Activated T-cell treated with anti-CD3 and anti-CD28 coated beads, Interleukin-2, amount 50 U/mL, for 72 hours (primary cell): ENCODE data around the gene ANGPTL2. TPM values are rescaled to one million over a fixed set of nuclear protein-coding genes. Genes with fewer than 3 reads are reported as not detected.
A peak's percentile ranks its signal among the peaks of the same experiment; 100 is the strongest.

Source experiments
- ATAC-seq, 2 donors: fragments of 150-1000 bp; cut with Tn5 transposase; replicated peaks in 1 of 2; 2 replicates each; pipeline ENCODE4 v1.10.0; 2021; ENCODE audit warnings: moderate library complexity in 2 of 2, mild to moderate bottlenecking in 1 of 2
- DNase-seq, 2 donors: peaks; one replicate each; pipeline ENCODE4 v3.0.0; 2021 to 2022; ENCODE audit warnings: mixed read lengths in 1 of 2
- H3K27ac Mint-ChIP-seq: one replicate; pipeline ENCODE4 v1.8.0; 2022; ENCODE audit warnings: mild to moderate bottlenecking, moderate library complexity, mixed read lengths
- H3K27me3 Mint-ChIP-seq: one replicate; pipeline ENCODE4 v1.8.0; 2022; ENCODE audit warnings: low read depth, mixed read lengths
- H3K36me3 Mint-ChIP-seq, 2 donors: one replicate each; pipeline ENCODE4 v1.8.0; 2022; ENCODE audit warnings: mixed read lengths in 2 of 2, mild to moderate bottlenecking in 1 of 2; ENCODE audit not compliant: insufficient read depth in 2 of 2
- H3K4me1 Mint-ChIP-seq: one replicate; pipeline ENCODE4 v1.8.0; 2022; ENCODE audit warnings: low read depth, mixed read lengths
- H3K4me3 Mint-ChIP-seq, 2 donors: one replicate each; pipeline ENCODE4 v1.8.0; 2022; ENCODE audit warnings: mild to moderate bottlenecking in 2 of 2, mixed read lengths in 2 of 2, moderate library complexity in 2 of 2
- H3K9me3 Mint-ChIP-seq, 2 donors: one replicate each; pipeline ENCODE4 v1.8.0; 2022; ENCODE audit warnings: mixed read lengths in 2 of 2
- total RNA-seq, 2 donors: library from RNA; stranded (reverse); gene quantifications; one replicate each; pipeline ENCODE4 v1.2.3, GENCODE V29; 2022

The ANGPTL2 gene
- total RNA-seq, 2 donors from 2014 or later = not detected

DNA sequence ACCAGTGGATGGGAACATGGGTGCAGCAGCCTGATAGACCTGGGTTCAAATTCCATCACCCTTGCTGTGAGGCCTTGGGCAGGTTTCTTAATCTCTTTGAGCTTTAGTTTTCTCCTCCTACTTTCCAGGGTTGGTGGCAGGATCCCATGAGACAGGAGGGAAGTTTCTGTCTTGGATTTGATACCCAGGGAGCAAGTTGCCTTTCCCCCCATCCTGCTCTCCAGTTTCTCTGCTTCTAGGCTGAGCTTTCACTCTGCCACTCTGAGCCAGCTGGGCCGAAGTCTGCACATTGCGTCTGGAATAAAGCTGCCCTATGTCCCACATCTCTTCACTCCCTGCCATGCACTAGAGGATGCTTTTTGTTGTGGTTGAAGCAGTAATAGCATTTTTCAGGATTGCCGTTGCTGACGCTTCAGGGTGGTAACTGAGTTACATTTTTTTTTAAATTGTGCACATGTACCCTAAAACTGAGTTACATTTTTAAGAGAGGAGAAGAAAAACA is 40.5 kb upstream of the ANGPTL2 start:
- DNase-seq = no peak
- H3K27ac Mint-ChIP-seq = no peak overlapping the region

DNA sequence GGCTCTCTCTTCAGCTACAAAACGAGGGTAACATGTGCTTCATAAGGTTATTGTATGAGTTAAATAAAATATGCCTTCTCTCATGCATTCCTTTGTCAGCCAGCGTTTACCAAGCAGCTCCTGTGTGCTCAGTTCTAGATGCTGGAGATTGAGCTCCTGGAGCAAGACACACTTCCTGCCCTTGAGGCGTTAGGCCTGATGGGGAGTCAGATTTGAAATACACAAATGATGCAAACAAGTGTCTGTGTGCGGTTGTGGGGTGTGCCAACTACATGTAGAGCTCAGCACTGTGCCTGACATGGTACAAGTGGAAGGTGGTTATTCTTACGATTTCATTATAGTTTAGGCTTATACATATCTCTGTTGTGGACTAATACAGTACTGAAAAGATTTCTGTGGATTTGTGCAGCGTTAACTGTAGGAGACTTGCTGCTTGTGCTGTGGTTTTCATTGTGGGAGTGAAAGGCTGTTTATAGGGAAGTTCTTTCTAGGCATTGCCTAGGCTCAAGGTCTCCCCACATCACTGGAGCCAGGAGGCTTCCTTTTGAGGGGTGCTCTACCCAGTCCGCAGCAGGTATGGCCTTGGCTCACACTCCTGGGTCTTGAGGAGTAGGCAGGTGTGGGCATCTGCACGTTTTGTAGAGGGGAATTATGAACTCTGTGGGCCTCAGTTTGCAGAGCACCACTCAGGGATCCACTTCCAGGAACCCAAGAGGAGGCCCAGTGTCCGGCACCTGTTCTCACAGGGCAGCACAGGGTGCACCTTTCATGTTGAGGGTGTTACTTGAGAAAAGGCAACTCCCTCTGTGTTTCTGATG is 39.8 kb upstream of the ANGPTL2 start:
- peaks cover 11% of the 10 kb centered on the region for H3K4me1 Mint-ChIP-seq
- ATAC-seq (peak; percentile 74 to 94), DNase-seq (peak; percentile 11 to 26)
- no peaks in the 10 kb centered on the region for H3K9me3 Mint-ChIP-seq
- H3K27ac Mint-ChIP-seq = no peak overlapping the region
- no peaks in the 10 kb centered on the region for H3K36me3 Mint-ChIP-seq
- no peak overlapping the region for H3K4me3 Mint-ChIP-seq
- no peaks in the 10 kb centered on the region for H3K27me3 Mint-ChIP-seq

More for the DNA sequence above, 40.5 kb upstream of the ANGPTL2 start:
- Mint-ChIP-seq H3K4me1 (peaks cover 11% of the 10 kb centered on the region), H3K9me3 (no peaks in the 10 kb centered on the region), H3K27me3 (no peaks in the 10 kb centered on the region), H3K4me3 (no peak overlapping the region), H3K36me3 (no peaks in the 10 kb centered on the region)
- no peak for ATAC-seq

DNA sequence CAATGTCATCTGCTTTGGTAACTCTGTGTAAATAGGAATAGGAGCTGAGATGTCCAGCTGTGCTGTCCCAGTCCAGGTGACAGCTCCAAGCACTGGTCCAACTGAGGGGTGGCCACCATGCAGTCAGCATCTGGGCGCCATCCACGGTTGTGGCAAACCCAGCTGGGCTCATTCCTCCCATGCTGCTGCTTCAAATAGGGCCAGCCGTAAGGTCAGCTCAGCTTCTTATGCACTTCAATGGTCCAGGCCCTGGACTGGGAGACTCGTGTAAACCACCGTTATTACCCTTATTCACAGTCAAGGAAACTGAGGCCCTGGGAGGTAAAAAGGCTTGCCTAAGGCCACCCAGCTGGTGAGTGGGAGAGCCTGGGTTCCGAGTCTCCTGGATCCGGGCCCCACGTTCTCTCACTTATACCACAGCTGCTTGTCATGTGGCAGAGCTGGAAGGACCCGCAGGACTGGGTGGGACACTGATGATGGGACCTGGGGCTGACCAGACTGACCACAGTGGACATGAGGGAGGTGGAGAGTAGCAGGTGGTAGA is 38.7 kb upstream of the ANGPTL2 start:
- ATAC-seq = no peak
- no peak overlapping the region for H3K4me3 Mint-ChIP-seq
- H3K9me3 Mint-ChIP-seq = no peaks in the 10 kb centered on the region
- no peak for DNase-seq
- H3K4me1 Mint-ChIP-seq = peaks cover 11% of the 10 kb centered on the region
- H3K36me3 Mint-ChIP-seq = no peaks in the 10 kb centered on the region
- H3K27ac Mint-ChIP-seq = no peak overlapping the region
- H3K27me3 Mint-ChIP-seq = no peaks in the 10 kb centered on the region

DNA sequence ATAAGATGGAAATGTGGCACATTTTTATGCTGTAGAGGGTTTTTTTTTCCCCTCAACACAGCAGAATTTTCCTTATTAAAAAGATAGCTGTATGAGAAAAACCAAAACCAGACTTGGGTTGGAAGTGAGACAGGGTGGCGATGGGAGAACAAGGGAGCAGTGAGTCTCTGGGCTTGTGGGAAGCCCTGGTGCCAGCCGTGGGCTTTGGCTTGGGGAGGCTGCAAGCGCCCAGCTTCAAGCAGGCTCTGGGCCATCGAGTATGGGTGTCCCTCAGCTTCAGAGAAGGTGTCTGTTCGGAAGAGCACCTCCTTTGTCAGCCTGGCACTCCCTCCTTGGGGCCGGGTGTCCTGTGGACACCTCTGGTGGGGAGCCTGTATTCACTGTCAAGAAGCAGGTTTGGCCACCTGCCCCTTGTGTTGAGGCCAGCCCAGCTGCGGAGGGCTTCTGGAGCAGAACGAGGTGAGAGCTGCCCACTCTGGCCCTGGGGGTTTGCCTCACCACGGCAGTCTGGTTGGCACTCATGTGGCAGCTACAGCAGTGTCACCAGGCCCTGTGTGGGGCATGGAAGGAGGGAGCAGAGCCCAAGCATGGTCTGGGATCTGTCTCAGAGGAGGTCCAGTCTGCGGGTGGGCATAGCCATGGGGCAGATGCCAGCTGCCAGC is 37.6 kb upstream of the ANGPTL2 start:
- Mint-ChIP-seq H3K36me3 (no peaks in the 10 kb centered on the region), H3K4me3 (no peak overlapping the region), H3K4me1 (peaks cover 15% of the 10 kb centered on the region), H3K27me3 (peaks cover 4% of the 10 kb centered on the region), H3K9me3 (no peaks in the 10 kb centered on the region), H3K27ac (no peak overlapping the region)
- ATAC-seq (no peak), DNase-seq (no peak)

DNA sequence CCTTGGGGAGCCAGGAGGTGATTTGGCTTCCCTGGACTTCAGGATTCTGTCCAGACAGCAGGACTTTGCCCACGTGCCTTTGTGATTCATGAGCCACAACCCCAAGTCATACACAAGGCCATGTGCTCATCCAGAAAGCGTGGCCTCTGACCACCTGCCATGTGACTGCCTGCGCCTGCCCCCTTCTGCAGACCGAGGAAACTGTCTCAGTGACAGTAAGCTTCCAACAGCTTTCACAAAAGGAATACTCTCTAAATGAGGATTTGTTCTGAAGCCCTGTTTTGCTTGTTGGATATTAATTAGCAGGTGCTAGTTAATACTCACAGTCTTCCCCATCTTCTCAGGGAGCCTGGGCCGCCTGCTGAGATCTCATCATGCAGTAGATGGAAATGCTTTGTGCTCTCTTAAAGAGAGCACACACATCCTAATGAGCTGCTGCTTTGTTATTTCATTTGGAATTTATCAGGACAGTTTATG is 36.9 kb upstream of the ANGPTL2 start:
- Mint-ChIP-seq H3K4me3 (no peak overlapping the region), H3K4me1 (peaks cover 22% of the 10 kb centered on the region), H3K36me3 (no peaks in the 10 kb centered on the region), H3K27me3 (peaks cover 7% of the 10 kb centered on the region), H3K9me3 (no peaks in the 10 kb centered on the region), H3K27ac (no peak overlapping the region)
- ATAC-seq = no peak
- DNase-seq = no peak

DNA sequence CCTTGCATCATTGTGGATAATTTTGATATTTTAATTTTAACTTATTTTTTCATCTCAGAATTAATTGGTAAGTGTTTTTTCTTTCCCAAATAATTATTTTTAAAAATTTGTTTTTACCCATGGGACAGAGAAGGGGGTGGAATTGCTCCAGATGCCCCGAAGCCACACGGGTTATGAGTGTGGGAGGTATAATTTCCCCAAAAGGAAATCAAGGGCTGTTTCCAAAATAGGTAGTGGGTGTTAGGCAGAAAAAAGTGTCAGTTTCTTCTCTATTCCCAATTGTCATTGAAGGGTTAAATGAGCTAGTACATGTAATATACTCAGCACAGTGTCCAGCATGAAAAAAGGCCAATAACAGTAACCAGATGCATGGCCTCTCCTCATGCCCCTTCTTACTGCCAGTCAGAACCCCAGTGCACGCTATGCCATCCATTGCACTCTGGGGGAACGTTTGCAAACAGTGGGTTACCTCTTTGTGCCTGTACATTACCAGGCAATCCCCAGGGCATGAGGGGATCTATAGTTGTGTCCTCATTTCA is 36.4 kb upstream of the ANGPTL2 start:
- no peak for ATAC-seq
- H3K27me3 Mint-ChIP-seq = peaks cover 7% of the 10 kb centered on the region
- no peaks in the 10 kb centered on the region for H3K36me3 Mint-ChIP-seq
- H3K9me3 Mint-ChIP-seq = no peaks in the 10 kb centered on the region
- H3K4me3 Mint-ChIP-seq = no peak overlapping the region
- DNase-seq = no peak
- H3K27ac Mint-ChIP-seq = no peak overlapping the region
- H3K4me1 Mint-ChIP-seq = peaks cover 24% of the 10 kb centered on the region

DNA sequence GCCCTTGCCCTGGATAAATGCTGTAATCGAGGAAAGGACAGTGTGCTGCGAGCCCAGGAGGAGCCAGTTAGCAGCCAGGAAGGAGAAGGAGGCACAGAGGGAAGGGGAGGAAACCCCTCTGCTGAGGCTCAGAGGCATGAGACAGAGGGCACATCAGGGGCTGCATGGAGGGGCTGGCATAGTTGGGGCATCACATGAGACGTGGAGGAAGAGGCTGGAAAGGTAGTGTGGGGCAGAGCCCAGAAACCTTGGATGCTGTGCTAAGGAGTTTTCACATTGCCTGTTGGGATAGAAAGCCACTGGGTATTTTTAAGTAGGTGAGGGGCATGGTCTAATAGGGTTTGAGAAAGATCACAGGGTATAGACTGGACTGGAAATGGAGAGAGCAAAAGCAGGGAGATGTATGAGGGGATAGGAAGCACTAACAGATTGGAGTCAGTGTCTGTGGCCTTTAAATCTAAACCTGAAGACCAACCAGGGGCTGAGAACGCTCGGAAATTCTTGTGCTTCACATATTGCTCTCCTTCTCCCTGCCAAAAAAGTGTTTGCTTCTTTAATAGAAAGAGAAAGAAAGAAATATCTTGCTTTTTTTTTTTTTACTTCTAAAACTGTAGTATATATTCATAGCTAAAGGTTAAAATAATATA is 33.0 kb upstream of the ANGPTL2 start:
- no peak for DNase-seq
- ATAC-seq = no peak
- H3K27me3 Mint-ChIP-seq = peaks cover 17% of the 10 kb centered on the region
- H3K27ac Mint-ChIP-seq = no peak overlapping the region
- no peaks in the 10 kb centered on the region for H3K36me3 Mint-ChIP-seq
- no peaks in the 10 kb centered on the region for H3K9me3 Mint-ChIP-seq
- H3K4me3 Mint-ChIP-seq = peak overlapping the region in 1 of 2 donors; percentile 32
- H3K4me1 Mint-ChIP-seq = peaks cover 15% of the 10 kb centered on the region

DNA sequence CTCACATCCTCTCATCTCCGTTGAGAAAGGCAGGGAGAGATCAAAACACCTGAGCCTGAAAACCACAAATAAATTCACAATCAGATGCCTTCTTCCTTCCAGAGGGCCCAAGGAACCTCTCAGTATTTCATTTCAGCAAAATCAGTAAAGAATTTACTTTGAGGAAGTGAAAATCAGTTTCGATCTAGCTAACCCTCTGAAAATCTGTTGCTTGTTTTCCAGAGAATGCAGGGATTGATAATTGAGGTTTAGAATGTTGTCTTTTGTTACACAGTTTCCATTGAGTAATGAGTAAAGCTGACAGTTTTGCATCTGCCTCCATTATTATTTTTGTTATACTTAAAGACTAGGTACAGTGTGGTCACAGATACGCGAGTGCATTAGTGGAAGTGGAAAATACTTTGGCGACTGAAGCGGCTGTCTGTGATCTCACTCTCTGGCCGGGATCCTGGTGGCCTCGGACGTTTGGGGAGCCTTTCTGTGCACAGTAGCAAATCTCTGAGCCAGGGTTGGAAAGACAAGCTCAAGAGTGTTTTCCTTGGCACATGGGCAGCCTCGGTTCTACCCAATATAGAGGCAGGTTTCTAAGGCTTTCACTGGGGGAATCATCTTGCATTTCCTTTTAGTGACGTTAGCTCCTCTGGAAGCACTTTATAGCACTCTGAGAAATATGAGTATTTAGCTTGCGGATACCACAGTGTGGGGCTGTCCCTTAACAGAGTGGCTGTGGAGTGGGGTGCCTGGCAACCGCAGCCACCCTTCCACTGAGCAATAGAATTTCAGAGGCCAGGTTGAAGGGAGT is 32.2 kb upstream of the ANGPTL2 start:
- H3K9me3 Mint-ChIP-seq = no peaks in the 10 kb centered on the region
- H3K36me3 Mint-ChIP-seq = no peaks in the 10 kb centered on the region
- H3K27ac Mint-ChIP-seq = no peak overlapping the region
- H3K4me3 Mint-ChIP-seq = peak overlapping the region in 1 of 2 donors; percentile 32
- peaks cover 21% of the 10 kb centered on the region for H3K27me3 Mint-ChIP-seq
- DNase-seq (peak in 1 of 2 donors; percentile 23), ATAC-seq (peak; percentile 58 to 89)
- peaks cover 15% of the 10 kb centered on the region for H3K4me1 Mint-ChIP-seq

DNA sequence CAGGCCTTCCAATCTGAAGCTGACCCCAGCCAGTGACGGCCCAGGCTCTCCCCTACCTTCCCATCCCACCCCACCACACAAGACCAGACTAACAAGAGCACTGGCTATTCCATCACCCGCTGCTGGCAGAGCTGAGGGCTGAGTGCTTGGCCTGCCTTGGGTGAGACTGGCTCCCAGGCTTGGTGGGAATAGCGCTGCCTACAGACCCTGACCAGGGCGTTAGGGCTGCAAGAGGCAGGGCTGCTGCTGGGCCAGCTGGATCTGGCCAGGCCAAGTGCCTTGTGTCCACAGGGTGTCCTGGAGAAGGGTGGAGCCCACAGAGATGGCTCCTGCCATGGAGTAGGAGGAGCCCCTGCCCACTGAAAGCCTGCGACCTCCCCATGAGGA is 31.6 kb upstream of the ANGPTL2 start:
- H3K4me1 Mint-ChIP-seq = peaks cover 15% of the 10 kb centered on the region
- H3K9me3 Mint-ChIP-seq = no peaks in the 10 kb centered on the region
- no peak for DNase-seq
- H3K36me3 Mint-ChIP-seq = no peaks in the 10 kb centered on the region
- H3K27me3 Mint-ChIP-seq = peaks cover 21% of the 10 kb centered on the region
- no peak overlapping the region for H3K27ac Mint-ChIP-seq
- peak in 1 of 2 donors; percentile 48 for ATAC-seq
- H3K4me3 Mint-ChIP-seq = peak overlapping the region in 1 of 2 donors; percentile 32

DNA sequence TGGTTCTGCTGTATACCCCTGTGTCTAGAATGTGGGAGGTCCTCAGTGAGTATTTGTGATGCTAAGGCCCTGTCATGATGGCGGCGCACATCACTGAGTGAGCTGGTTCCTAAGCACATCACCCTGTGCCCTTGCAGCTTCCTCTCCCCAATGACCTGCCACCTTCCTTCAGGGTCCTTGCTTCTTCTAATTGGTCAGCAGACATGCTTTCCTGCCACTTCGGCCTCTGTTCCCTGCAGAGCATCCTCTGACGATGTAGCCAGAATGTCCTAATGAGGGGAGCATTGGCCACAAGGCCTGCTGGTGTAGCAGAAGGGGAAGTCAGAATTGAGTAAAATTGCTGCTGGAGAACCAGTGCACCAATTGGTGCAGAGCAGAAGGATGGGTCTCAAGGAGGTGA is 31.1 kb upstream of the ANGPTL2 start:
- ATAC-seq = no peak
- Mint-ChIP-seq H3K36me3 (no peaks in the 10 kb centered on the region), H3K9me3 (no peaks in the 10 kb centered on the region), H3K27ac (no peak overlapping the region), H3K27me3 (peaks cover 21% of the 10 kb centered on the region), H3K4me3 (no peak overlapping the region), H3K4me1 (peaks cover 15% of the 10 kb centered on the region)
- no peak for DNase-seq

DNA sequence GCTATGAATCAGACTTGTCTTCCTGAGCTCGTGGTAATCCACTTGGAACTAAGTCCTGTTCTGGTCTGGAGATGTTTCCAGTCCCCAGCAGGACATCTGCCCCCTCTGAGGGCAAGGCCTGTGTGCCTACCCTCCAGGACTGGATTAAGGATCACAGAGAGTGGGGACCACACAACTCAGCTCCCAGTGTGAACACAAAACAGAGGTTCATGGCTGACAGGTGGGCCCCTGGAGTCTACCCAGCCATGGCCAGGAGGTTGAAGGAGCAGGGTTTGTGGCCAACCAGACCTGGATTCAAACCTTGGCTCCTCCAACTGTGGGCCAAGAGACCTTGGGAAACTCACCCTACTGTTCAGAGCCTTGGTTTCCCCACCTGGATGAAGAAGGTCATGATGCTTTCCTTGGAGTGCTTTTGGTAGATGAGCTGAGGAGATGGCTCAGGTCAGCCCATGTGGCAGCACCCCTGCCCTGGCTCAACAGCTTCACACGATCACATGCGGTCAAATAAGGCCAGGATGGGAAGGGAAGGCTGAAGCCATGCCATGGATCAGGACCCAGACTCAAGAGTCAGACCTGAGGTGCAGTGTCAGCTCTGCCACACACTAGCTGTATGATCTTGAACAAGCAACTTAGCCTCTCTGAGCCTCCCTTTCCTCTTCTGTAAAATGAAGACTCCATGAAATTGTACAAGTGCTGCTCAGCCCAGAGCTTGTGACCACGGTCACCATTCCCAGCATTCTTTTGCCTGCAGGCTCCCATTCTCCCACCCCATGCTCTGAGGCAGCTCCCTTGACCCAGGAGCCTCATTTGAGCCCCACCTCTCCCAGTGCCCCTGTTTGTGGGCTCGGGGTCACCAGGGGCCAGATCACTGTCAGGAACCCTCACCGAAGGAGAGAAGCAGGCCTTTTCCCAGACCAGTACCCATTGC is 27.3 kb upstream of the ANGPTL2 start:
- Mint-ChIP-seq H3K27ac (no peak overlapping the region), H3K36me3 (peaks cover 0 to 2% of the 10 kb centered on the region in 2 donors), H3K4me1 (peaks cover 7% of the 10 kb centered on the region), H3K27me3 (peaks cover 19% of the 10 kb centered on the region), H3K4me3 (no peak overlapping the region), H3K9me3 (no peaks in the 10 kb centered on the region)
- ATAC-seq (no peak), DNase-seq (no peak)
